ENCODE results near the gene TOP3A. TPM values are rescaled to one million over a fixed set of nuclear protein-coding genes. Genes with fewer than 3 reads are reported as not detected.

Gene TOP3A
- total RNA-seq, 1 experiment from 2014 or later, result 68.7 TPM

DNA sequence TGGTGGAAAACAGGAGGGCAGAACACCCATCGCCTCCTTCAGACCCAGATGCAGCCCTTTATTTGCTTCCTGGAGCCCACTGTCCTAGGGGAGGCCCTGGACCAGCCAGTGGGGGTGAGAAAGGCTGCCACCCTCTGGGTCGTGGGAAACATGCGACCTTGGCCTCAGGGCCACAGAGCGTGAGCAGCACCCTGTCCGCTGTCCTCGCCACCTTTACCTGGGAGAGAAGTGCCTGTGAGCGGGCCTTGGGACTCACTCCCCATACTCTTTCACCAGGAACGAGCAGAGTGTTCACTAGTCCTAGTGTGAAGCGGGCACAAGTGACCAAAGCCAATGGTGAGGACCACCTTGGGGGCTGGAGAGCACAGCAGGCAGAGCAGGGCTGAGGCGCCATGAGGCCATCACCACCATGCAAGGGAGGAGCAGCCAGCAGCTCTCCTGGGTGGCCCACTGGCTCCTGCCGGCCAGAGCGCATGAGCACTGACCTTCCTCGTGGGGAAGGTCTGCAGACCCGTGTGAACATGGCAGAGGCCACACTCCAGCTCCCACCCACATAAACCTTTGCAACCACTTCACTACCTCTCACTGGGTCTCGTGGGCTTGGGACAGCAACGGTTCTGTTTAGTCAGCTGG lies 8.8 kb upstream of the TOP3A start:
- H3K14ac ChIP-seq (ENCODE audit: insufficient read depth, low read length), result no peak overlapping the region
- no peak overlapping the region for H3K23ac ChIP-seq (ENCODE audit: insufficient read length, low read depth, low read length)
- no peak overlapping the region for H3K4ac ChIP-seq (ENCODE audit: low read depth, low read length)
- H4K20me1 ChIP-seq (ENCODE audit: control insufficient read depth, insufficient read depth, insufficient read length), result no peaks in the 10 kb centered on the region
- DNase-seq, result no peak
- Mint-ChIP-seq H3K9me3 (no peaks in the 10 kb centered on the region), H3K27ac (no peak overlapping the region), H3K27me3 (ENCODE audit: low read depth) (no peaks in the 10 kb centered on the region; the same call in 1 of the 2 replicates), H3K4me1 (peaks cover 5 to 6% of the 10 kb centered on the region in 2 experiments; a peak in 3 of 4 replicates), H3K4me3 (no peak overlapping the region), H3K36me3 (ENCODE audit: insufficient read depth in 1 of 3, low read depth in 3 of 3) (peaks cover 28 to 54% (median 49%) of the 10 kb centered on the region in 3 experiments)
- H2AK5ac ChIP-seq (ENCODE audit: insufficient read length, low read length), result no peak overlapping the region
- no peak overlapping the region for H2BK5ac ChIP-seq (ENCODE audit: insufficient read length, low read length)
- no peak overlapping the region for H2BK20ac ChIP-seq (ENCODE audit: low read depth, low read length, poor library complexity, severe bottlenecking)
- peaks cover 5% of the 10 kb centered on the region for H3K79me1 ChIP-seq (ENCODE audit: insufficient read depth, low read depth, low read length, poor library complexity, severe bottlenecking)
- H3T11ph ChIP-seq (ENCODE audit: low read length), result no peak overlapping the region
- no peak overlapping the region for H3K9ac ChIP-seq (ENCODE audit: extremely low read depth, insufficient read length, low read length)
- no peak overlapping the region for H3K27ac ChIP-seq (ENCODE audit: insufficient read length, low read depth, low read length)
- no peak overlapping the region for H2BK120ac ChIP-seq (ENCODE audit: low read depth, low read length, poor library complexity, severe bottlenecking)
- no CpG with 5 or more reads among the region's 16 CpGs for WGBS (ENCODE audit: extremely low coverage, insufficient read length, low lambda C conversion rate)
- H2AFZ ChIP-seq (ENCODE audit: low read length), result no peak overlapping the region
- no peak overlapping the region for H4K8ac ChIP-seq (replicated peaks; ENCODE audit: insufficient read length, low read depth, low read length)
- H3K9me3 ChIP-seq (ENCODE audit: control insufficient read depth, low read depth, low read length), result no peaks in the 10 kb centered on the region
- no peaks in the 10 kb centered on the region for H3K27me3 ChIP-seq (ENCODE audit: insufficient read depth, low read length)
- no peak overlapping the region for H4K91ac ChIP-seq (ENCODE audit: insufficient read length, low read depth, low read length)
- no peak overlapping the region for H4K5ac ChIP-seq (ENCODE audit: insufficient read length, low read depth, low read length)
- H3K56ac ChIP-seq (ENCODE audit: insufficient read length, low read depth, low read length), result no peak overlapping the region
- H3K4me2 ChIP-seq (ENCODE audit: insufficient read depth, insufficient read length, low read length), result no peak overlapping the region
- no peaks in the 10 kb centered on the region for H3K23me2 ChIP-seq (ENCODE audit: insufficient read length, low read depth, low read length, poor library complexity, severe bottlenecking)
- H3K18ac ChIP-seq (ENCODE audit: insufficient read length, low read depth, low read length), result no peak overlapping the region
- no peak for TF ChIP-seq CTCF (conservative IDR thresholded peaks at IDR 0.05)
- no peaks in the 10 kb centered on the region; the same call in 1 of the 2 replicates for H3K79me2 ChIP-seq (ENCODE audit: insufficient read depth, low read length)
- H3K4me1 ChIP-seq (ENCODE audit: insufficient read depth, low read length), result no peaks in the 10 kb centered on the region
- no peak overlapping the region for H2BK15ac ChIP-seq (ENCODE audit: low read depth, low read length)
- H2BK12ac ChIP-seq (ENCODE audit: insufficient read length, low read depth, low read length), result no peak overlapping the region
